Keratinocyte (primary cell): Measurements from ENCODE around the gene SF3A1.

Source experiments
- CTCF ChIP-seq, 3 experiments: IDR thresholded peaks in 1 of 3; conservative IDR thresholded peaks in 1 of 3; optimal IDR thresholded peaks in 1 of 3; 2 replicates in 2 of 3; 3 replicates in 1 of 3; pipeline versions ENCODE3 to v1.5.1; 2011; ENCODE audit warnings: low read length in 3 of 3, mild to moderate bottlenecking in 3 of 3, moderate library complexity in 2 of 3, control low read depth in 1 of 3, inconsistent platforms in 1 of 3; ENCODE audit not compliant: insufficient read depth in 2 of 3; ENCODE audit errors: extremely low read depth in 1 of 3
- EZH2 ChIP-seq: IDR thresholded peaks from one replicate; pipeline ENCODE4 v1.6.1; 2012; ENCODE audit warnings: inconsistent platforms, mild to moderate bottlenecking, low read length, moderate library complexity

- TF ChIP-seq CTCF (optimal IDR thresholded peaks at IDR 0.05 in 1 of 3, IDR thresholded peaks at IDR 0.05 in 1 of 3, conservative IDR thresholded peaks at IDR 0.05 in 1 of 3; ENCODE audit: extremely low read depth in 1 of 3, insufficient read depth in 2 of 3, low read length in 3 of 3): no peak
- TF ChIP-seq EZH2: no peak
These were observed 1.8 kb upstream of the SF3A1 start for GRCh38 chr22:30358541-30358940.
